SK-N-SH treated with all-trans-retinoic acid at 6 μM for 48 hours (cell line): ENCODE results near the gene SYT6.

ENCODE experiments used
- ATAC-seq: fragments of 200-7000 bp; cut with Tn5 transposase; 3 replicates; pipeline ENCODE4 v1.9.1; 2020; ENCODE audit warnings: mild to moderate bottlenecking, moderate library complexity
- ARNTL ChIP-seq: fragments of 450-650 bp; formaldehyde crosslinking; IDR thresholded peaks from 2 replicates; pipeline ENCODE4 v1.5.0; 2020; ENCODE audit warnings: low read depth, mild to moderate bottlenecking, moderate library complexity, borderline replicate concordance
- BACH2 ChIP-seq: fragments of 250-450 bp; sonication (Bioruptor Pico); IDR thresholded peaks from 2 replicates; pipeline ENCODE4 v1.9.0; 2021; ENCODE audit warnings: mild to moderate bottlenecking, borderline replicate concordance
- CSDC2 ChIP-seq: fragments of 250-450 bp; sonication (Bioruptor Pico); IDR thresholded peaks from 2 replicates; pipeline ENCODE4 v1.5.0; 2020; ENCODE audit warnings: mild to moderate bottlenecking, moderate library complexity
- ESRRG ChIP-seq: fragments of 250-450 bp; sonication (Bioruptor Pico); IDR thresholded peaks from 2 replicates; pipeline ENCODE4 v1.6.1; 2021; ENCODE audit warnings: mild to moderate bottlenecking
- GLIS3 ChIP-seq: fragments of 250-450 bp; sonication (Bioruptor Pico); IDR thresholded peaks from 2 replicates; pipeline ENCODE4 v1.5.0; 2020; ENCODE audit warnings: mild to moderate bottlenecking, moderate library complexity
- ISL1 ChIP-seq: fragments of 250-450 bp; sonication (Bioruptor Pico); IDR thresholded peaks from 2 replicates; pipeline ENCODE4 v2.1.2; 2022; ENCODE audit warnings: mild to moderate bottlenecking, moderate library complexity
- OSR1 ChIP-seq: fragments of 250-450 bp; sonication (Bioruptor Pico); IDR thresholded peaks from 2 replicates; pipeline ENCODE4 v1.8.0; 2022; ENCODE audit warnings: moderate library complexity, mild to moderate bottlenecking, inconsistent platforms
- PPARA ChIP-seq: fragments of 250-450 bp; sonication (Bioruptor Pico); IDR thresholded peaks from 2 replicates; pipeline ENCODE4 v1.5.0; 2020; ENCODE audit warnings: mild to moderate bottlenecking, borderline replicate concordance
- SNAI2 ChIP-seq: fragments of 250-450 bp; sonication (Bioruptor Pico); IDR thresholded peaks from 2 replicates; pipeline ENCODE4 v1.5.0; 2020; ENCODE audit warnings: mild to moderate bottlenecking, moderate library complexity
- TCF4 ChIP-seq: fragments of 250-450 bp; sonication (Bioruptor Pico); IDR thresholded peaks from 2 replicates; pipeline ENCODE4 v1.8.0; 2021; ENCODE audit warnings: mild to moderate bottlenecking, moderate library complexity, borderline replicate concordance
- TOX ChIP-seq: fragments of 250-450 bp; sonication (Bioruptor Pico); IDR thresholded peaks from 2 replicates; pipeline ENCODE4 v1.8.0; 2021; ENCODE audit warnings: mild to moderate bottlenecking, moderate library complexity, borderline replicate concordance
- ZC3H10 ChIP-seq: fragments of 250-450 bp; sonication (Bioruptor Pico); IDR thresholded peaks from 2 replicates; pipeline ENCODE4 v1.5.1; 2021; ENCODE audit warnings: mild to moderate bottlenecking, moderate library complexity
- ZFP3 ChIP-seq: fragments of 250-450 bp; sonication (Bioruptor Pico); IDR thresholded peaks from 2 replicates; pipeline ENCODE4 v1.5.0; 2020; ENCODE audit warnings: mild to moderate bottlenecking, moderate library complexity
- ZFP30 ChIP-seq: fragments of 450-650 bp; formaldehyde crosslinking; IDR thresholded peaks from 2 replicates; pipeline ENCODE4 v1.5.0; 2022; ENCODE audit warnings: mild to moderate bottlenecking, moderate library complexity
- ZNF565 ChIP-seq: fragments of 450-650 bp; formaldehyde crosslinking; conservative IDR thresholded peaks from 2 replicates; pipeline ENCODE4 v1.5.0; 2020; ENCODE audit warnings: low read depth, mild to moderate bottlenecking, moderate library complexity
- ZNF70 ChIP-seq: fragments of 450-650 bp; formaldehyde crosslinking; IDR thresholded peaks from 2 replicates; pipeline ENCODE4 v1.5.0; 2020; ENCODE audit warnings: mild to moderate bottlenecking, moderate library complexity
- ZNF8 ChIP-seq: fragments of 450-650 bp; formaldehyde crosslinking; IDR thresholded peaks from 2 replicates; pipeline ENCODE4 v1.5.0; 2020; ENCODE audit warnings: mild to moderate bottlenecking, moderate library complexity
- TF ChIP-seq, protein P1 (sequence below): fragments of 250-450 bp; sonication (Bioruptor Pico); IDR thresholded peaks from 2 replicates; pipeline ENCODE4 v1.8.0; 2021; ENCODE audit warnings: low read depth, mild to moderate bottlenecking, moderate library complexity, borderline replicate concordance
- TF ChIP-seq, protein P2 (sequence below): fragments of 250-450 bp; sonication (Bioruptor Pico); IDR thresholded peaks from 2 replicates; pipeline ENCODE4 v1.5.0; 2020; ENCODE audit warnings: mild to moderate bottlenecking, moderate library complexity
- TF ChIP-seq, protein P3 (sequence below): fragments of 250-450 bp; sonication (Bioruptor Pico); IDR thresholded peaks from 2 replicates; pipeline ENCODE4 v1.5.1; 2021; ENCODE audit warnings: mild to moderate bottlenecking, moderate library complexity
- TF ChIP-seq, protein P4 (sequence below): fragments of 250-450 bp; sonication (Bioruptor Pico); IDR thresholded peaks from 2 replicates; pipeline ENCODE4 v1.5.1; 2020; ENCODE audit warnings: low read depth, mild to moderate bottlenecking, moderate library complexity
- TF ChIP-seq, protein P5 (sequence below): fragments of 250-450 bp; sonication (Bioruptor Pico); IDR thresholded peaks from 2 replicates; pipeline ENCODE4 v1.8.0; 2020; ENCODE audit warnings: mild to moderate bottlenecking, moderate library complexity, borderline replicate concordance

The SYT6 gene

DNA sequence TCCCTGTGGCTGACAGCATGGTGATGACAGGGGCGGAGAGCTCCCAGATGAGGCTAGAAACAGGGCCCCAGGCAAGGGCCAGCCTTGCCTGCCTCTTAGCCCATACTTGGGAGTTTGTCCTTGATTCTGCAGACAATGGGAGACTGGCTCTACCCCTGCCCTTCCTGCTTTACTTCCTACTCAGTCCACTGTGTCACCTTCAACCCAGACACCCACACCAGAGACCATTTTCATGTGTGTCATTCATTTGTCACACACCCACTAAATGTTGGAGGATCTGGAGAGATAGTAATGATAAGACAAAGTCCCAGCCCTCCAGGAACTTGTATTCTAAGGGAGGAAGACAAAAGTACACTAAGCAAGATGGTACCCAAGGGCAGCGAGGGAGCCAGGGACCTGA is 43.7 kb downstream of the SYT6 start:
- ATAC-seq, result no peak
- no peak for TF ChIP-seq TOX
- TF ChIP-seq TCF4 (CRISPR knock-in tag), result no peak
- no peak for TF ChIP-seq ARNTL
- no peak for TF ChIP-seq BACH2 (CRISPR knock-in tag)
- no peak for TF ChIP-seq ISL1
- TF ChIP-seq ZFP30 (CRISPR knock-in tag), result no peak

DNA sequence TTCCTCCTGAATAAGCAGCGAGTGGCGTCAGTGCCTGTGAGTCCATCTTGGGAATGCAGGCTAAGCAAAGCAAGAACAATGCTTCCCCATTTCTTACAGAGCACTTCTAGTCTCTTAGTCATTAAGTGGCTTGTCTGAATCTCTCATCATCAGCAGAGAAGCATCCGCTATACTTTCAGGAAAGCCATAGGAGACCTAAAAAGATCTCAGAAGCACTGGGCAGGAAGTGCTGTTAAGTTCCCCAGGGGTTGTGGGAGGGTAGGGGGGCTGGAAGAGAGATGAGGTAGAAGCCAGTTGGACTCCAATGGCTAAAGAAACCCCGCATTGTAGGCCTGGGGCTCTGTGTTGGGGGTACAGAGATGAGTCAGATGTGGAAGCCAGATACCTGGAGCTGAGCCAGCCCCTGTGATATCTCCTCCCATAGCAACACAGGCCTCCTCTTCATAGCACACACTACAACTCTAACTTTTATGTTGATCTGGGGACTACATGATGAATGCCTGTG is 44.9 kb downstream of the SYT6 start:
- TF ChIP-seq ZFP30 (CRISPR knock-in tag) (no peak), ZNF8 (CRISPR knock-in tag) (no peak), PPARA (no peak), OSR1 (CRISPR knock-in tag) (no peak), ZFP3 (no peak), TCF4 (CRISPR knock-in tag) (no peak), ESRRG (CRISPR knock-in tag) (no peak), ZNF70 (CRISPR knock-in tag) (no peak)
- TF ChIP-seq, protein P1, sequence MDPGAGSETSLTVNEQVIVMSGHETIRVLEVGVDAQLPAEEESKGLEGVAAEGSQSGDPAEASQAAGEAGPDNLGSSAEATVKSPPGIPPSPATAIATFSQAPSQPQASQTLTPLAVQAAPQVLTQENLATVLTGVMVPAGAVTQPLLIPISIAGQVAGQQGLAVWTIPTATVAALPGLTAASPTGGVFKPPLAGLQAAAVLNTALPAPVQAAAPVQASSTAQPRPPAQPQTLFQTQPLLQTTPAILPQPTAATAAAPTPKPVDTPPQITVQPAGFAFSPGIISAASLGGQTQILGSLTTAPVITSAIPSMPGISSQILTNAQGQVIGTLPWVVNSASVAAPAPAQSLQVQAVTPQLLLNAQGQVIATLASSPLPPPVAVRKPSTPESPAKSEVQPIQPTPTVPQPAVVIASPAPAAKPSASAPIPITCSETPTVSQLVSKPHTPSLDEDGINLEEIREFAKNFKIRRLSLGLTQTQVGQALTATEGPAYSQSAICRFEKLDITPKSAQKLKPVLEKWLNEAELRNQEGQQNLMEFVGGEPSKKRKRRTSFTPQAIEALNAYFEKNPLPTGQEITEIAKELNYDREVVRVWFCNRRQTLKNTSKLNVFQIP (CRISPR knock-in tag), result no peak
- TF ChIP-seq, protein P2, sequence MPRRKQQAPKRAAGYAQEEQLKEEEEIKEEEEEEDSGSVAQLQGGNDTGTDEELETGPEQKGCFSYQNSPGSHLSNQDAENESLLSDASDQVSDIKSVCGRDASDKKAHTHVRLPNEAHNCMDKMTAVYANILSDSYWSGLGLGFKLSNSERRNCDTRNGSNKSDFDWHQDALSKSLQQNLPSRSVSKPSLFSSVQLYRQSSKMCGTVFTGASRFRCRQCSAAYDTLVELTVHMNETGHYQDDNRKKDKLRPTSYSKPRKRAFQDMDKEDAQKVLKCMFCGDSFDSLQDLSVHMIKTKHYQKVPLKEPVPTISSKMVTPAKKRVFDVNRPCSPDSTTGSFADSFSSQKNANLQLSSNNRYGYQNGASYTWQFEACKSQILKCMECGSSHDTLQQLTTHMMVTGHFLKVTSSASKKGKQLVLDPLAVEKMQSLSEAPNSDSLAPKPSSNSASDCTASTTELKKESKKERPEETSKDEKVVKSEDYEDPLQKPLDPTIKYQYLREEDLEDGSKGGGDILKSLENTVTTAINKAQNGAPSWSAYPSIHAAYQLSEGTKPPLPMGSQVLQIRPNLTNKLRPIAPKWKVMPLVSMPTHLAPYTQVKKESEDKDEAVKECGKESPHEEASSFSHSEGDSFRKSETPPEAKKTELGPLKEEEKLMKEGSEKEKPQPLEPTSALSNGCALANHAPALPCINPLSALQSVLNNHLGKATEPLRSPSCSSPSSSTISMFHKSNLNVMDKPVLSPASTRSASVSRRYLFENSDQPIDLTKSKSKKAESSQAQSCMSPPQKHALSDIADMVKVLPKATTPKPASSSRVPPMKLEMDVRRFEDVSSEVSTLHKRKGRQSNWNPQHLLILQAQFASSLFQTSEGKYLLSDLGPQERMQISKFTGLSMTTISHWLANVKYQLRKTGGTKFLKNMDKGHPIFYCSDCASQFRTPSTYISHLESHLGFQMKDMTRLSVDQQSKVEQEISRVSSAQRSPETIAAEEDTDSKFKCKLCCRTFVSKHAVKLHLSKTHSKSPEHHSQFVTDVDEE, result no peak
- TF ChIP-seq, protein P3, sequence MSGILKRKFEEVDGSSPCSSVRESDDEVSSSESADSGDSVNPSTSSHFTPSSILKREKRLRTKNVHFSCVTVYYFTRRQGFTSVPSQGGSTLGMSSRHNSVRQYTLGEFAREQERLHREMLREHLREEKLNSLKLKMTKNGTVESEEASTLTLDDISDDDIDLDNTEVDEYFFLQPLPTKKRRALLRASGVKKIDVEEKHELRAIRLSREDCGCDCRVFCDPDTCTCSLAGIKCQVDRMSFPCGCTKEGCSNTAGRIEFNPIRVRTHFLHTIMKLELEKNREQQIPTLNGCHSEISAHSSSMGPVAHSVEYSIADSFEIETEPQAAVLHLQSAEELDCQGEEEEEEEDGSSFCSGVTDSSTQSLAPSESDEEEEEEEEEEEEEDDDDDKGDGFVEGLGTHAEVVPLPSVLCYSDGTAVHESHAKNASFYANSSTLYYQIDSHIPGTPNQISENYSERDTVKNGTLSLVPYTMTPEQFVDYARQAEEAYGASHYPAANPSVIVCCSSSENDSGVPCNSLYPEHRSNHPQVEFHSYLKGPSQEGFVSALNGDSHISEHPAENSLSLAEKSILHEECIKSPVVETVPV (CRISPR knock-in tag), result no peak
- TF ChIP-seq, protein P4, sequence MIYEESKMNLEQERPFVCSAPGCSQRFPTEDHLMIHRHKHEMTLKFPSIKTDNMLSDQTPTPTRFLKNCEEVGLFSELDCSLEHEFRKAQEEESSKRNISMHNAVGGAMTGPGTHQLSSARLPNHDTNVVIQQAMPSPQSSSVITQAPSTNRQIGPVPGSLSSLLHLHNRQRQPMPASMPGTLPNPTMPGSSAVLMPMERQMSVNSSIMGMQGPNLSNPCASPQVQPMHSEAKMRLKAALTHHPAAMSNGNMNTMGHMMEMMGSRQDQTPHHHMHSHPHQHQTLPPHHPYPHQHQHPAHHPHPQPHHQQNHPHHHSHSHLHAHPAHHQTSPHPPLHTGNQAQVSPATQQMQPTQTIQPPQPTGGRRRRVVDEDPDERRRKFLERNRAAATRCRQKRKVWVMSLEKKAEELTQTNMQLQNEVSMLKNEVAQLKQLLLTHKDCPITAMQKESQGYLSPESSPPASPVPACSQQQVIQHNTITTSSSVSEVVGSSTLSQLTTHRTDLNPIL (CRISPR knock-in tag), result no peak
- ATAC-seq, result no peak; the same call in 2 of the 3 replicates

DNA sequence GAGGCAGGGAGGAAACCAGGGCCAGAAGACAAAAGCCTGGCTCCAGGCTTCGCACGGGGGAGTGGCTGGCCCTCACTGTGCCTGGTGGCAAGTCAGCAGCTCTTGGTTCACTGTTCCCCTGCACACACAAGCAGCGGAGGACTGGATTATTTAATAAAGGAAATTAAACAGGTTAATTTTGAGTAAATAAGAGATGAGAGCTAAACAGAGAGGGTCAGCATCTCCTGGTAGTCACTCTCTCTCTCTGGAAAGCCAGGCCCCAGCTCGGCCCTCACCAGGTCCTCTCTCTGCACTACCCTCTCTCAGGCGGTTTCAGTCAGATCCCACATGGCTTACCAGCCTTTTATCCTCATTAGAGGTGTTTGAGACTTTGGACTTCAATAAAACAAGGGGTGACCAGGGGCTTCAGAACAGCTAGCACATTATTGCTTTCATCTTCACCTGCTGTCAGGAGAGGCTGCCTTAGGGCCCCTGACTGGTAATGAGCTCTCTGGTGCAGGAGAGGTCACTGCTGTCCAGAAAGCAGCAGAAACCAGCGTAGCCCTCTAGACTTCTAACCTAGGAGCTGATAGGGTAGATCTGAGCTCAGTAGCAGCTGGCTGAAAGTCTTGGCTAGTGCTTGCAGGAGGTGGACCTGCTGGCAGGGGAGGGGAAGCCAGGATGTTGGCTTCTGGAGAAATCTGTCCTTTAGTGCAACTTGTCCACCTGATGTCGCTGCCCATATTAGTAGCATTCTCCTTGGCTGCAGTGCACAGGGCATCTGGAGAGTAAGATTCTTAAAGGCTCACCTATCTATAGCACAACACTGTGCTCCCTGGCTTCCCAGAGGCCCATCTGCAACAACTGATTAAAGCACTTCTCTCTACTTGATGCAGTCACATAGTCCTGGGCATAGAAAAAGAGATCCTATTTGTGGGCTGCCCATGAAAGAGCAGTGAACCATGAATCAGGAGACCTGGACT is 45.9 kb downstream of the SYT6 start:
- TF ChIP-seq BACH2 (CRISPR knock-in tag), result no peak
- no peak for TF ChIP-seq ISL1
- no peak for TF ChIP-seq PPARA
- no peak for TF ChIP-seq GLIS3
- no peak for TF ChIP-seq CSDC2 (CRISPR knock-in tag)
- no peak; the same call in 2 of the 3 replicates for ATAC-seq

DNA sequence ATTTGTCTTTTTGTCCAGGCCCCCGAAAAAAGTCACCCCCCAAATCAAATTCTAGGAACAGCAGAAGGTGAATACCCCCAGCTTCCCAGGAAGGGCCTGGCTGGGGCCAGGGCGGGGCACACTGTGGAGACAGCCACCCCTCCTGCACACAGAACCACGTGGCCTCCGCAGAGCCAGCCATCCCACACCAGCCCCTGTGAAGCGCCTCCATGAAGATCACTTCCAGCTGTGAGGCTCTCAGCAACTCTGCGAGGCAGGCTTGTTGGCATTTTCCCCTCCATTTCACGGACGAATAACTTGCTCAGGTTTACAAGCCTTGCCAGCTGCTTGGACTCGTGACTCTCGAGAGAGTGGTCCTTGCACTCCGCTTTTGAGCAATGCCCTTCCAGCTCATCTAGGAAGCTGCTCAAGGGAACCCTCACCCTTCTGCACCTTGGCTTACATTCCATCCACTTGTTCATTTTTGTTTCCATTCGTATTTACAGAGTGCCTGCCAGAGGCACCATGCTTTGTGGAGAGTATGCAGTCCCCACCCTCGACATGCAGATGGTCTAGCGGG is 48.2 kb downstream of the SYT6 start:
- no peak for ATAC-seq
- no peak for TF ChIP-seq BACH2 (CRISPR knock-in tag)
- no peak for TF ChIP-seq ZFP3
- TF ChIP-seq SNAI2 (CRISPR knock-in tag), result no peak
- no peak for TF ChIP-seq TCF4 (CRISPR knock-in tag)
- TF ChIP-seq ZNF565, result no peak
- no peak for TF ChIP-seq ZNF70 (CRISPR knock-in tag)
- no peak for TF ChIP-seq ZC3H10 (CRISPR knock-in tag)
- TF ChIP-seq CSDC2 (CRISPR knock-in tag), result no peak
- TF ChIP-seq ARNTL, result no peak
- TF ChIP-seq, protein P5, sequence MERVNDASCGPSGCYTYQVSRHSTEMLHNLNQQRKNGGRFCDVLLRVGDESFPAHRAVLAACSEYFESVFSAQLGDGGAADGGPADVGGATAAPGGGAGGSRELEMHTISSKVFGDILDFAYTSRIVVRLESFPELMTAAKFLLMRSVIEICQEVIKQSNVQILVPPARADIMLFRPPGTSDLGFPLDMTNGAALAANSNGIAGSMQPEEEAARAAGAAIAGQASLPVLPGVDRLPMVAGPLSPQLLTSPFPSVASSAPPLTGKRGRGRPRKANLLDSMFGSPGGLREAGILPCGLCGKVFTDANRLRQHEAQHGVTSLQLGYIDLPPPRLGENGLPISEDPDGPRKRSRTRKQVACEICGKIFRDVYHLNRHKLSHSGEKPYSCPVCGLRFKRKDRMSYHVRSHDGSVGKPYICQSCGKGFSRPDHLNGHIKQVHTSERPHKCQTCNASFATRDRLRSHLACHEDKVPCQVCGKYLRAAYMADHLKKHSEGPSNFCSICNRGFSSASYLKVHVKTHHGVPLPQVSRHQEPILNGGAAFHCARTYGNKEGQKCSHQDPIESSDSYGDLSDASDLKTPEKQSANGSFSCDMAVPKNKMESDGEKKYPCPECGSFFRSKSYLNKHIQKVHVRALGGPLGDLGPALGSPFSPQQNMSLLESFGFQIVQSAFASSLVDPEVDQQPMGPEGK (CRISPR knock-in tag), result no peak
- TF ChIP-seq, protein P4 (CRISPR knock-in tag), result no peak
- TF ChIP-seq ZNF8 (CRISPR knock-in tag), result no peak
- TF ChIP-seq PPARA, result no peak
